ENCODE data around the gene PTCSC3. TPM values are rescaled to one million over a fixed set of nuclear protein-coding genes. Genes with fewer than 3 reads are reported as not detected.

The PTCSC3 gene
- total and polyA plus RNA-seq, 8 donors = 1.5 to 4.6 (median 2.6) TPM; not detected in 1

DNA sequence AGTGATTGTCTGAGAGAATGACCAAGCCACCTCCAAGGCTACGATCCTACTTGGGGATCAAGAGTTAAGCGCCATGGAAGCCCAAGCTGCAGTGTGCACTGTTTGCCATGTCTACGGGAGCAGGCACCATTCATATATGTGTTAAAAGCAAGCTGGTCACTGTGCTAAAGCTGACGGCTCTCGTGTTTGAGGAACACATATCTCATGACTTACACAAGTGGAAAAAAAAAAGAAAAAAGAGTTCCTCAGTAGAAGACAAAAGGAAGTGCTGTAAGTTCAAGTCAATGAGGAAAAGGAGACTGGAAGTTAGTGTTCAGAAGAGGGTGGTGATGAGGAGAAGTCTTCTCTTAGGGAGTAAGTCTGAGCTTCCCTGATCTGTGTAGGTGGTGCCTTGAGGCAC is 4.9 kb upstream of the PTCSC3 start:
- ATAC-seq (no peak), DNase-seq (no peak)
- no peak overlapping the region for H3K27ac ChIP-seq

DNA sequence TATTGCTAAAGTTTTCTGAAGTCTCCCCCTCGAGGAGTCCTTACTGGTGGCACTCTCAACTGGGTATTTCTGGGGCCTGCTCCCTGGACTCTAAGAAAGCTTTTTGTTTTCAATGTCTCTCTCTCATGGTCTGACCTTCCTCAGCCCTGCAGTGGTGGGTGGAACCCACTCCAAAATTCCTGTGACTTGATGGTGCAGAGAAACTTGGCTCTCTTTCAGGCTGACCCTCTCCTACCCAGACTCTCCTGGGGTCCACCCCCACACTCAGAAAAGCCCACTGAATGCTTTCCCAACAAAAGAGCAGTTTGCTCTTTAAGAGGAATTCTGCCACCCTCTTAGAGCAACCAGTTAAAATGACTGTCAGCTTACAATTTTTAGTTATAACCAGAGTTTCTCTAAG is 967 bp upstream of the PTCSC3 start:
- Histone ChIP-seq H3K27me3 (no peaks in the 10 kb centered on the region), H3K36me3 (no peaks in the 10 kb centered on the region), H3K4me3 (no peak overlapping the region), H3K9me3 (no peaks in the 10 kb centered on the region), H3K27ac (no peak overlapping the region), H3K4me1 (no peaks in the 10 kb centered on the region)
- intact Hi-C loops (cut with DNase I) = no loop called here
- ATAC-seq = no peak
- TF ChIP-seq, protein P1, sequence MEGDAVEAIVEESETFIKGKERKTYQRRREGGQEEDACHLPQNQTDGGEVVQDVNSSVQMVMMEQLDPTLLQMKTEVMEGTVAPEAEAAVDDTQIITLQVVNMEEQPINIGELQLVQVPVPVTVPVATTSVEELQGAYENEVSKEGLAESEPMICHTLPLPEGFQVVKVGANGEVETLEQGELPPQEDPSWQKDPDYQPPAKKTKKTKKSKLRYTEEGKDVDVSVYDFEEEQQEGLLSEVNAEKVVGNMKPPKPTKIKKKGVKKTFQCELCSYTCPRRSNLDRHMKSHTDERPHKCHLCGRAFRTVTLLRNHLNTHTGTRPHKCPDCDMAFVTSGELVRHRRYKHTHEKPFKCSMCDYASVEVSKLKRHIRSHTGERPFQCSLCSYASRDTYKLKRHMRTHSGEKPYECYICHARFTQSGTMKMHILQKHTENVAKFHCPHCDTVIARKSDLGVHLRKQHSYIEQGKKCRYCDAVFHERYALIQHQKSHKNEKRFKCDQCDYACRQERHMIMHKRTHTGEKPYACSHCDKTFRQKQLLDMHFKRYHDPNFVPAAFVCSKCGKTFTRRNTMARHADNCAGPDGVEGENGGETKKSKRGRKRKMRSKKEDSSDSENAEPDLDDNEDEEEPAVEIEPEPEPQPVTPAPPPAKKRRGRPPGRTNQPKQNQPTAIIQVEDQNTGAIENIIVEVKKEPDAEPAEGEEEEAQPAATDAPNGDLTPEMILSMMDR (IDR thresholded peaks at IDR 0.05) = no peak
- DNase-seq = no peak

More for the DNA sequence above, 4.9 kb upstream of the PTCSC3 start:
- no peaks in the 10 kb centered on the region for H3K27me3 ChIP-seq
- TF ChIP-seq, protein P1 (IDR thresholded peaks at IDR 0.05) = no peak
- no peaks in the 10 kb centered on the region for H3K9me3 ChIP-seq
- no peaks in the 10 kb centered on the region for H3K36me3 ChIP-seq
- intact Hi-C loops (cut with DNase I) = no loop called here
- no peak overlapping the region for H3K4me3 ChIP-seq
- H3K4me1 ChIP-seq = no peaks in the 10 kb centered on the region

DNA sequence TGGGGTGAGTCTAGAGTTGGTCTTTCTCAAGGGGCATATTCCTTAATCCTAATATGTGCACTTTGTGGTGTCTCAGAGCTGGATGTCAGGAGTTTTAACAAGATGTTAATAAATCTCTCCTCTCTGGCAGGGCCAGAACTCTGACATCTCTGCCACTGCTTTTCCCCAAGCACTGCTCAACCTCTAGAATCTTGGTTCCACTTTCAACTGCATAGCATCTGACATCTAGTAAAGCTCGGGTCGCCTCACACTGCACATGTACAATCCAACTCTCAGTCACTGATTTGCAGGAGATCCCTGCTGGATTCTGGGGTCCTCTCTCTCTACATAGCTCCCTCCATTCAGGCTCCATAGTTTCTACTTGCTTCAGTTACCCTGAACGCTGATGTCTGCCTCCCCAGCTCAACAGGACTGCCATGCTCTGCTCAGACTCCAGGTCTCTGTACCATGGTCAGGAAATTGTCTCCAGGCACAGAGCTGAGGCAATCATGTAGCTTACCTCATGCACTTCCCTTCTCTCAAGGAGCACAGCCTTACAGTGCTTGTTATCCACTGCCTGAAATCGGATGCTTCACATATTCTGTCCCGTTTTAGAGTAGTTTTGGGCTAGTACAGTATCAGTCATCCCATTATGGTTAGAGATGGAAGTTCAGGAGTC is 1.6 kb downstream of the PTCSC3 start:
- Histone ChIP-seq H3K27ac (no peak overlapping the region), H3K4me3 (no peak overlapping the region), H3K4me1 (no peaks in the 10 kb centered on the region), H3K9me3 (no peaks in the 10 kb centered on the region), H3K36me3 (no peaks in the 10 kb centered on the region), H3K27me3 (no peaks in the 10 kb centered on the region)
- intact Hi-C loops (cut with DNase I) = no loop called here
- TF ChIP-seq, protein P1 (IDR thresholded peaks at IDR 0.05) = no peak
- ATAC-seq (no peak), DNase-seq (no peak)

GRCh38 chr14:36173161-36173560 is 3.4 kb downstream of the PTCSC3 start:
- H3K4me1 ChIP-seq = no peaks in the 10 kb centered on the region
- intact Hi-C loops (cut with DNase I) = no loop called here
- ATAC-seq = peak; percentile 29
- no peaks in the 10 kb centered on the region for H3K27me3 ChIP-seq
- H3K4me3 ChIP-seq = no peak overlapping the region
- no peak overlapping the region for H3K27ac ChIP-seq
- H3K9me3 ChIP-seq = no peaks in the 10 kb centered on the region
- TF ChIP-seq, protein P1 (IDR thresholded peaks at IDR 0.05) = no peak
- H3K36me3 ChIP-seq = no peaks in the 10 kb centered on the region
- DNase-seq = no peak

DNA sequence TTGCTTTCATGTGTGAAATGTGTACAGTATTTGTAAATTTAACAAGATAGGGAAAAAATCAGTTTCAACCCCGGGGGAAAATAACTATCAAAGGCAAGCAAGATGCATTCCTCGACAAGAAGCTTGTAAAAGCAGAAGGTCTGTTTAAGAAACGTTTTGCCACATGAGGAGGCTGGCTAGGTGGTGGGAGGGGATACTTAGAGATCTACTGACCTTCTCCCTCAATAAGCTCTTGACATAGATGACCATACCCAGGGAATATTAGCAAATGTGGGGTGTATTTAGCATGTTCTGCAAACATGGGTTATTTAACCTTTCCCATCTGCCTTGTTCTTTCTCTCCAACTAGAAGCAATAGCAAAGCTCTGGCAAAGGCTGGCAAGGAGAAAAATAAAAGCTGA is 4.9 kb downstream of the PTCSC3 start:
- no peak for DNase-seq
- ATAC-seq = no peak
- Histone ChIP-seq H3K27me3 (no peaks in the 10 kb centered on the region), H3K27ac (no peak overlapping the region), H3K4me1 (no peaks in the 10 kb centered on the region), H3K9me3 (no peaks in the 10 kb centered on the region), H3K4me3 (no peak overlapping the region), H3K36me3 (no peaks in the 10 kb centered on the region)
- intact Hi-C loops (cut with DNase I) = no loop called here
- TF ChIP-seq, protein P1 (IDR thresholded peaks at IDR 0.05) = no peak

All from left lung (tissue), 10 donors.